ENCODE results near the gene CCDC39.

CCDC39 gene

GRCh38 chr3:180571831-180572598, 107.3 kb downstream of the CCDC39 start:
- TF ChIP-seq CTCF (IDR thresholded peaks at IDR 0.05; ENCODE audit: borderline replicate concordance, control extremely low read depth, extremely low read depth, insufficient read depth, missing control alignments) = no peak
- DNase-seq (ENCODE audit: low spot score) = no peak
- in situ Hi-C loops (cut with MboI; ENCODE audit: low sequenced_read_pairs, unreplicated experiment) = no loop called here

- in situ Hi-C loops (cut with MboI; ENCODE audit: low sequenced_read_pairs, unreplicated experiment) = no loop called here
- DNase-seq (ENCODE audit: low spot score) = no peak
- TF ChIP-seq CTCF (IDR thresholded peaks at IDR 0.05; ENCODE audit: borderline replicate concordance, control extremely low read depth, extremely low read depth, insufficient read depth, missing control alignments) = no peak
These were observed 109.1 kb downstream of the CCDC39 start for GRCh38 chr3:180570238-180570637.

- in situ Hi-C loops (cut with MboI; ENCODE audit: low sequenced_read_pairs, unreplicated experiment) = no loop called here
- no peak for DNase-seq (ENCODE audit: low spot score)
- TF ChIP-seq CTCF (IDR thresholded peaks at IDR 0.05; ENCODE audit: borderline replicate concordance, control extremely low read depth, extremely low read depth, insufficient read depth, missing control alignments) = no peak
These were observed 114.6 kb downstream of the CCDC39 start for GRCh38 chr3:180564676-180565075.
